Central memory CD8-positive, alpha-beta T cell (primary cell): ENCODE data around the gene CPSF4.

Experiments used
- ATAC-seq: fragments of 150-1000 bp; cut with Tn5 transposase; replicated peaks from 2 replicates; pipeline ENCODE4 v1.10.0; 2022; ENCODE audit warnings: mild to moderate bottlenecking, moderate FRiP score, moderate number of reproducible peaks; ENCODE audit not compliant: poor library complexity, severe bottlenecking; ENCODE audit errors: extremely low read depth
- DNase-seq, 2 donors: peaks; one replicate each; pipeline ENCODE4 v3.0.0; 2021; ENCODE audit warnings: low spot score in 2 of 2
- H3K27ac Mint-ChIP-seq: one replicate; pipeline ENCODE4 v1.8.0; 2022; ENCODE audit warnings: low read depth, mild to moderate bottlenecking, moderate library complexity, mixed read lengths
- H3K27me3 Mint-ChIP-seq: one replicate; pipeline ENCODE4 v1.8.0; 2022; ENCODE audit warnings: mixed read lengths
- H3K36me3 Mint-ChIP-seq: one replicate; pipeline ENCODE4 v1.8.0; 2022; ENCODE audit warnings: mild to moderate bottlenecking, moderate library complexity, mixed read lengths; ENCODE audit not compliant: insufficient read depth
- H3K4me1 Mint-ChIP-seq: one replicate; pipeline ENCODE4 v1.8.0; 2022; ENCODE audit warnings: mixed read lengths
- H3K4me3 Mint-ChIP-seq: one replicate; pipeline ENCODE4 v1.8.0; 2022; ENCODE audit warnings: mild to moderate bottlenecking, moderate library complexity, mixed read lengths
- H3K9me3 Mint-ChIP-seq: one replicate; pipeline ENCODE4 v1.8.0; 2022; ENCODE audit warnings: mixed read lengths

CPSF4 gene

GRCh38 chr7:99437946-99438572 is 684 bp upstream of the CPSF4 start:
- ATAC-seq (peak; percentile 55), DNase-seq (no peak)
- Mint-ChIP-seq H3K27me3 (no peaks in the 10 kb centered on the region), H3K4me1 (peaks cover 37% of the 10 kb centered on the region), H3K9me3 (no peaks in the 10 kb centered on the region), H3K36me3 (peaks cover 18% of the 10 kb centered on the region), H3K27ac (peak overlapping the region; percentile 98), H3K4me3 (peak overlapping the region; percentile 99)

- no peak for ATAC-seq
- Mint-ChIP-seq H3K9me3 (no peaks in the 10 kb centered on the region), H3K36me3 (peaks cover 24% of the 10 kb centered on the region), H3K27me3 (no peaks in the 10 kb centered on the region), H3K27ac (peak overlapping the region; percentile 98), H3K4me1 (peaks cover 41% of the 10 kb centered on the region), H3K4me3 (peak overlapping the region; percentile 99)
- no peak for DNase-seq
Measured at GRCh38 chr7:99440195-99440594, 1.5 kb downstream of the CPSF4 start.

GRCh38 chr7:99446096-99446495 is 7.4 kb downstream of the CPSF4 start:
- H3K27ac Mint-ChIP-seq = no peak overlapping the region
- H3K36me3 Mint-ChIP-seq = peaks cover 37% of the 10 kb centered on the region
- no peak overlapping the region for H3K4me3 Mint-ChIP-seq

GRCh38 chr7:99447943-99448342 is 9.2 kb downstream of the CPSF4 start:
- peaks cover 13% of the 10 kb centered on the region for H3K4me1 Mint-ChIP-seq
- H3K36me3 Mint-ChIP-seq = peaks cover 32% of the 10 kb centered on the region
- DNase-seq (no peak), ATAC-seq (no peak)
- no peaks in the 10 kb centered on the region for H3K9me3 Mint-ChIP-seq
- H3K27me3 Mint-ChIP-seq = no peaks in the 10 kb centered on the region
- no peak overlapping the region for H3K27ac Mint-ChIP-seq
- H3K4me3 Mint-ChIP-seq = no peak overlapping the region

More at GRCh38 chr7:99446096-99446495, 7.4 kb downstream of the CPSF4 start:
- H3K9me3 Mint-ChIP-seq = no peaks in the 10 kb centered on the region
- no peaks in the 10 kb centered on the region for H3K27me3 Mint-ChIP-seq
- H3K4me1 Mint-ChIP-seq = peaks cover 22% of the 10 kb centered on the region
- DNase-seq (no peak), ATAC-seq (no peak)

- Mint-ChIP-seq H3K27ac (peak overlapping the region; percentile 53), H3K36me3 (peaks cover 27% of the 10 kb centered on the region), H3K9me3 (no peaks in the 10 kb centered on the region), H3K27me3 (no peaks in the 10 kb centered on the region), H3K4me3 (no peak overlapping the region), H3K4me1 (peaks cover 8% of the 10 kb centered on the region)
- no peak for DNase-seq
- no peak for ATAC-seq
Measured at GRCh38 chr7:99448855-99449254, 10.1 kb downstream of the CPSF4 start.

GRCh38 chr7:99449326-99449725 is 10.6 kb downstream of the CPSF4 start:
- Mint-ChIP-seq H3K36me3 (peaks cover 23% of the 10 kb centered on the region), H3K4me3 (no peak overlapping the region), H3K9me3 (no peaks in the 10 kb centered on the region), H3K27ac (no peak overlapping the region), H3K27me3 (no peaks in the 10 kb centered on the region), H3K4me1 (peaks cover 8% of the 10 kb centered on the region)
- DNase-seq = no peak
- no peak for ATAC-seq

GRCh38 chr7:99451936-99452335 is 13.2 kb downstream of the CPSF4 start:
- Mint-ChIP-seq H3K27me3 (no peaks in the 10 kb centered on the region), H3K4me1 (peaks cover 8% of the 10 kb centered on the region), H3K36me3 (peaks cover 13% of the 10 kb centered on the region), H3K27ac (no peak overlapping the region), H3K9me3 (no peaks in the 10 kb centered on the region), H3K4me3 (no peak overlapping the region)
- DNase-seq (no peak), ATAC-seq (no peak)

- Mint-ChIP-seq H3K4me3 (no peak overlapping the region), H3K27ac (no peak overlapping the region), H3K4me1 (peaks cover 8% of the 10 kb centered on the region), H3K9me3 (no peaks in the 10 kb centered on the region), H3K27me3 (no peaks in the 10 kb centered on the region), H3K36me3 (peaks cover 13% of the 10 kb centered on the region)
- ATAC-seq (no peak), DNase-seq (no peak)
Measured at GRCh38 chr7:99452541-99452940, 13.8 kb downstream of the CPSF4 start.

GRCh38 chr7:99453105-99453504 is 14.4 kb downstream of the CPSF4 start:
- H3K36me3 Mint-ChIP-seq = peaks cover 13% of the 10 kb centered on the region
- no peak for ATAC-seq
- H3K27ac Mint-ChIP-seq = no peak overlapping the region
- no peaks in the 10 kb centered on the region for H3K9me3 Mint-ChIP-seq
- no peaks in the 10 kb centered on the region for H3K27me3 Mint-ChIP-seq
- no peak overlapping the region for H3K4me3 Mint-ChIP-seq
- no peak for DNase-seq
- H3K4me1 Mint-ChIP-seq = peaks cover 8% of the 10 kb centered on the region

GRCh38 chr7:99455874-99456273 is 17.1 kb downstream of the CPSF4 start:
- DNase-seq (no peak), ATAC-seq (no peak)
- H3K36me3 Mint-ChIP-seq = peaks cover 14% of the 10 kb centered on the region
- H3K27me3 Mint-ChIP-seq = no peaks in the 10 kb centered on the region
- H3K9me3 Mint-ChIP-seq = no peaks in the 10 kb centered on the region
- H3K4me1 Mint-ChIP-seq = peaks cover 12% of the 10 kb centered on the region
- H3K27ac Mint-ChIP-seq = no peak overlapping the region
- no peak overlapping the region for H3K4me3 Mint-ChIP-seq

- H3K27me3 Mint-ChIP-seq = no peaks in the 10 kb centered on the region
- DNase-seq (no peak), ATAC-seq (no peak)
- H3K36me3 Mint-ChIP-seq = peaks cover 12% of the 10 kb centered on the region
- peaks cover 12% of the 10 kb centered on the region for H3K4me1 Mint-ChIP-seq
- no peak overlapping the region for H3K4me3 Mint-ChIP-seq
- H3K27ac Mint-ChIP-seq = no peak overlapping the region
- H3K9me3 Mint-ChIP-seq = no peaks in the 10 kb centered on the region
Measured at GRCh38 chr7:99456288-99456687, 17.5 kb downstream of the CPSF4 start.

- H3K36me3 Mint-ChIP-seq = peaks cover 12% of the 10 kb centered on the region
Measured at GRCh38 chr7:99457050-99457649, 18.4 kb downstream of the CPSF4 start.

GRCh38 chr7:99457650-99458493 is 19.1 kb downstream of the CPSF4 start:
- Mint-ChIP-seq H3K27me3 (no peaks in the 10 kb centered on the region), H3K4me3 (no peak overlapping the region), H3K27ac (no peak overlapping the region), H3K4me1 (peaks cover 16% of the 10 kb centered on the region), H3K9me3 (no peaks in the 10 kb centered on the region), H3K36me3 (peaks cover 12% of the 10 kb centered on the region)
- no peak for ATAC-seq
- DNase-seq = no peak

More at GRCh38 chr7:99457050-99457649, 18.4 kb downstream of the CPSF4 start:
- Mint-ChIP-seq H3K27ac (no peak overlapping the region), H3K4me1 (peaks cover 12% of the 10 kb centered on the region), H3K27me3 (no peaks in the 10 kb centered on the region), H3K9me3 (no peaks in the 10 kb centered on the region), H3K4me3 (no peak overlapping the region)
- no peak for ATAC-seq
- no peak for DNase-seq
